Esophagus squamous epithelium (tissue), 5 donors: ENCODE measurements around the gene TMEM9. TPM values are rescaled to one million over a fixed set of nuclear protein-coding genes. Genes with fewer than 3 reads are reported as not detected.

ENCODE experiments used
- DNase-seq: peaks from one replicate; lab custom pipeline; 2025; lab: John Stamatoyannopoulos, UW
- H3K27ac ChIP-seq, 4 donors: fragments of 200-600 bp; sonication (generic); one replicate each; pipeline ENCODE4 v1.5.1; 2016 to 2019; ENCODE audit warnings: mild to moderate bottlenecking in 1 of 4
- H3K27me3 ChIP-seq, 4 donors: fragments of 200-600 bp; sonication (generic); 1 replicate in 3 of 4; 2 replicates in 1 of 4; pipeline versions ENCODE4 v1.5.1 to v1.6.0; 2017 to 2021; ENCODE audit warnings: antibody characterized with exemption in 1 of 4
- H3K36me3 ChIP-seq, 3 donors: fragments of 200-600 bp; sonication (generic); one replicate each; pipeline ENCODE4 v1.5.1; 2016 to 2019
- H3K4me1 ChIP-seq, 3 donors: fragments of 200-600 bp; sonication (generic); one replicate each; pipeline ENCODE4 v1.5.1; 2017 to 2019
- H3K4me3 ChIP-seq, 4 donors: fragments of 200-600 bp; sonication (generic); 1 replicate in 3 of 4; 2 replicates in 1 of 4; pipeline ENCODE4 v1.5.1; 2016 to 2019; ENCODE audit warnings: mild to moderate bottlenecking in 2 of 4, moderate library complexity in 1 of 4
- H3K9me3 ChIP-seq, 3 donors: fragments of 200-600 bp; sonication (generic); one replicate each; pipeline ENCODE4 v1.5.1; 2016 to 2019
- CTCF ChIP-seq, 6 experiments: fragments of 450-650 bp in 4 of 6; fragments of 200-600 bp in 2 of 6; sonication (generic) in 2 of 6; IDR thresholded peaks; one replicate each; pipeline ENCODE4 v1.5.1; 2016 to 2019; ENCODE audit warnings: antibody characterized with exemption in 6 of 6, mild to moderate bottlenecking in 4 of 6, moderate library complexity in 4 of 6
- POLR2A ChIP-seq, 4 donors: fragments of 450-650 bp; IDR thresholded peaks; one replicate each; pipeline ENCODE4 v1.6.1; 2017; ENCODE audit warnings: antibody characterized with exemption in 4 of 4, mild to moderate bottlenecking in 4 of 4, moderate library complexity in 3 of 4
- WGBS, 2 donors: methylation state at CpG; one replicate each; pipeline ENCODE4 v1.1.5; 2018; 5-methylcytosine and 5-hydroxymethylcytosine counted together
- intact Hi-C: fragments of 100-400 bp; cut with DNase I; formaldehyde crosslinking; loops from one replicate; pipeline ENCODE4 v1.15.0; 2022
- total RNA-seq, 4 donors: library from RNA; depleted of rRNA; stranded (reverse); fragments of >200 nt; gene quantifications; one replicate each; pipeline ENCODE4 v1.1.0, GENCODE V29; 2016
- donor health status: DM: yes; HTN: yes; CAD: no.

TMEM9 gene
- total RNA-seq, 4 donors from 2014 or later = 17.7 to 62.3 (median 30.3) TPM

GRCh38 chr1:201171063-201172036 is 17.1 kb upstream of the TMEM9 start:
- Histone ChIP-seq H3K27ac (peak overlapping the region; percentile 81 to 92 (median 88)), H3K27me3 (peaks cover 0 to 6% (median 0%) of the 10 kb centered on the region in 4 donors), H3K9me3 (no peaks in the 10 kb centered on the region), H3K36me3 (no peaks in the 10 kb centered on the region), H3K4me1 (peaks cover 0 to 19% (median 4%) of the 10 kb centered on the region in 3 donors), H3K4me3 (peak overlapping the region; percentile 47 to 73 (median 63))
- whole genome bisulfite sequencing, 2 donors = 35 to 72% methylated on average over 5 to 12 of the region's 48 CpGs
- intact Hi-C loops = no loop called here
- TF ChIP-seq CTCF (IDR thresholded peaks at IDR 0.05) = peak in 4 of 6 experiments; percentile 12 to 39 (median 32)
- no peak for TF ChIP-seq POLR2A (IDR thresholded peaks at IDR 0.05)
- no peak for DNase-seq

- peak in 3 of 4 donors; percentile 8 to 77 (median 54) for TF ChIP-seq POLR2A (IDR thresholded peaks at IDR 0.05)
- peak in 2 of 6 experiments; percentile 16 to 31 for TF ChIP-seq CTCF (IDR thresholded peaks at IDR 0.05)
- intact Hi-C loops = no loop called here
- Histone ChIP-seq H3K36me3 (no peaks in the 10 kb centered on the region), H3K9me3 (no peaks in the 10 kb centered on the region), H3K27ac (peak overlapping the region; percentile 81 to 92 (median 88)), H3K4me1 (peaks cover 0 to 19% (median 4%) of the 10 kb centered on the region in 3 donors), H3K27me3 (peaks cover 0 to 3% (median 0%) of the 10 kb centered on the region in 4 donors), H3K4me3 (peak overlapping the region; percentile 47 to 73 (median 63))
- peak; percentile 29 for DNase-seq
- WGBS, 2 donors = 6 to 7% methylated on average over 7 to 18 of the region's 26 CpGs
These were observed 16.3 kb upstream of the TMEM9 start for GRCh38 chr1:201170533-201171062.

- Histone ChIP-seq H3K27ac (peak overlapping the region; percentile 81 to 92 (median 88)), H3K4me3 (peak overlapping the region in 3 of 4 donors; percentile 61 to 73 (median 65)), H3K27me3 (peaks cover 0 to 5% (median 0%) of the 10 kb centered on the region in 4 donors), H3K9me3 (no peaks in the 10 kb centered on the region), H3K4me1 (peaks cover 0 to 19% (median 4%) of the 10 kb centered on the region in 3 donors), H3K36me3 (no peaks in the 10 kb centered on the region)
- 68 to 79% methylated on average over 2 of the region's 2 CpGs for WGBS, 2 donors
- no peak for DNase-seq
- no peak for TF ChIP-seq POLR2A (IDR thresholded peaks at IDR 0.05)
- no peak for TF ChIP-seq CTCF (IDR thresholded peaks at IDR 0.05)
- intact Hi-C loops = no loop called here
These were observed 15.8 kb upstream of the TMEM9 start for GRCh38 chr1:201169971-201170532.

- H3K4me1 ChIP-seq = peaks cover 0 to 19% (median 4%) of the 10 kb centered on the region in 3 donors
- H3K36me3 ChIP-seq = no peaks in the 10 kb centered on the region
- TF ChIP-seq CTCF (IDR thresholded peaks at IDR 0.05) (no peak), POLR2A (IDR thresholded peaks at IDR 0.05) (no peak)
- H3K4me3 ChIP-seq = no peak overlapping the region
- H3K27me3 ChIP-seq = peaks cover 0 to 11% (median 0%) of the 10 kb centered on the region in 4 donors
- 52 to 57% methylated on average over 3 of the region's 3 CpGs for WGBS, 2 donors
- no peaks in the 10 kb centered on the region for H3K9me3 ChIP-seq
- intact Hi-C loops = no loop called here
- no peak for DNase-seq
- H3K27ac ChIP-seq = no peak overlapping the region
These were observed 14.9 kb upstream of the TMEM9 start for GRCh38 chr1:201169203-201169602.
